ENCODE data around the gene SH3PXD2A.
A peak's percentile ranks its signal among the peaks of the same experiment; 100 is the strongest.
"Not testable (repeated sequence)": the region's sequence is repeated elsewhere in the genome, so short reads cannot be mapped to it uniquely, and the experiment has no call there.

SH3PXD2A gene

GRCh38 chr10:103834436-103835095 is 20.8 kb downstream of the SH3PXD2A start:
- no peak for DNase-seq

DNA sequence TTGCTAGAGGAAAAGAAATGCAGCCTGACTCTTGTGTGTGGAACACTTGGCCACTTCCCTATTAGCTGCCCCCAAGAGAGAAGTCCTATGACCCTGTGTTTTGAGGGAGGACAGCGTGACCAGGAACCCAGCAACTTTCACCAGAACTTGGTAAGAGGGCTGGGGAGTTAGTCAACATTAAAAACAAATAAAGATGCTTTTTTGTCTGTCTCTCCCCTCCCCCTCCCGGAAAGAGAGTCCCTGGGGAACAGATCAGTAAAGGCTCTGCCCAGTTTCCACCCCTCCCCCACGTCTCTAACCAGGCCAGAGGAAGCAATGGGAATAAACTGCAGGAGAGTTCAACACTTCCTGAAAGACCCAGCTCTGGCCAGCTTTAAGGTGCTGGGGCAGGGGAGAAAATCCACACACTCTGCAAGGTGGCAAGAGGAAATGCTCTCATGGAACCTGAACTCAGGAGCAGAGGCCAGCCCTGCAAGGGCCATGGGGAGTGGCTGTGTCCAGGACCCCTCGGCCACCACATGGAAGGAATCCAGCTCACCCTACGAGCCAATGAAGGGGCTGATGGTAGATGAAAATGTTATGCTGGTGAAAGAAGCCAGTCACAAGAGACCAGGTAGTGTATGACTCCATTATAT is 21.5 kb downstream of the SH3PXD2A start:
- DNase-seq = peak in 3 of 14 donors; percentile 13 to 35 (median 14)

DNA sequence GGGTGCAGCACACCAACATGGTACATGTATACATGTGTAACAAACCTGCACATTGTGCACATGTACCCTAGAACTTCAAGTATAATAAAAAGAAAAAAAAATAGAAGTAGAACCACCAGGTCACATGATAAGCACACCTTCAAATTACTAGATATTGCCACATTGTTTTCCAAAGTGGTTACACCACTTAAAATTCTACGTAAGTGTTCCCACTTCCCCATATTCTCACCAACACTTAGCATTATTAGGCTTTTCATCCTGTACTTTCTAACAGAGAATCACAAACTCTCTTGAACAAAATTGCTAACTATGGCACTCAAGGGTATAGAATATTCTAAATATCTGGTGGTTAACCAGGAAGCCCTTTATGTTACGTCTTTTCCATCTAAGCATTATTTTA is 22.6 kb downstream of the SH3PXD2A start:
- DNase-seq = no peak

DNA sequence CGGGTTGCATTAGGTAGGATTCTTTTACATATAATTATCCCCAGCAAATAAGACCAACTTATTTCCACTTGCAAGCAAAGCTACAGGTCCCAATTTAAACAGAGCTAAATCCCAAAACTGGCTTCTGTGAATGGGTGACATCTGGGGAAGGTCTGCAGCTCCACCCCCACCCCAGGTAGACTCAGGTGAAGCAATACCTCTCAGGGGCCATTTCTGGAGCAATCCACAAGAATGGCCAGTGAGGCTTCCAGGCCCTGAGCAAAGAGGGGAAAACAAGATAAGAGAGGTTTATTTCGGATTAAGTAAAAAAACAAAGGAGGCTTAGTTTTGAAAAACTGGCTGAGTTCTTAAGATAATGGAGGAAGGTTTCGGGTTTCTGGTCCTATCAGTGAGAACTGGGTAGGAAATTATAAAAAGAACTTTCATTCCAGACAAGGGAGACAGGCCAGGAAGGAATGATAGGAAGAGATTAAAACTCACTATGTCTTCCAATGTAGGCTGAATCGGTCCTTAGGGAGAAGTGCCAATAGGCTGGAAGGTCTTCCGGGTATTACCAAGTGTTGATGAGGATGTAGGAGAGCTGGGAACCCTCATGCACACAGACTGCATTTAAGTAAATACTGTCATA is 25.4 kb downstream of the SH3PXD2A start:
- no peak for DNase-seq

DNA sequence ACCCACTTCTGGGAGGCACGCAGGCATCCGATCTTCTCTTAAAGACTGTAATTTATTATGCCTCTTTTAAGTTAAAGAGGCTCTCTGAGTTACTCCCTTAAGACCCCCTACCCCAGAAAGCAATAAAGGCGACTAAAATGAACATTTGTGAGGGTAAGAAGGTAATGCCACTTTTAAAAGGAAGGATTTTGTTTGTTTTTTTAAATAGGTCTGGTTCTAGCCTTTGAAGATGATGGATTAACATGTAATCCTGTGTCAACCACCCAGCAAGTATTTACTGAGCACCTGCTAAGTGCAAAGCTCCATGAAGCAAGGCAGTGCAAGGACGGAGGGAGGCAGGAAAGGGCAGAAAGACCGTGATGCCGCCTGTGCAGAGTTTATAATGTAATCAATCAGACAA is 26.1 kb downstream of the SH3PXD2A start:
- no peak for DNase-seq

GRCh38 chr10:103828587-103829197 is 26.7 kb downstream of the SH3PXD2A start:
- no peak for DNase-seq

GRCh38 chr10:103828107-103828506 is 27.3 kb downstream of the SH3PXD2A start:
- DNase-seq = no peak

DNA sequence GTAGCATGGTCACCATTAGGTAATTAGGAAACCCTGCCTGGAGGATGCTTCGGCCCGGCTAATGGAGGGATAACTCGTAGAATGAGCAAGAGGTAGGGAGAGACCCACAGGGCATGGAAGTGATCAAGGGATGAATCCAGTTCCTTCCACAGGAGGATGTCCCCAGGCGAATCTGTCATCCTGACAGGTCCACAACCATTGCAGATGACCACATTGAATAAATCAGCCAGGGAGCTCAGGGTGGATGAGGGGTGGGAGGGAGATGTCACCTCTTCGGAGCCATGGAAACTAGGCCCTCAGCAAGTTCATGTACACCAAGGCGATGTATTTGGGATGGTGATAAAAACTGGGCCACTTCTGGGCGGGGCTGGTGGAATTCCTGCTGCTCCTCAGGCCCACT is 28.5 kb downstream of the SH3PXD2A start:
- no peak for DNase-seq

DNA sequence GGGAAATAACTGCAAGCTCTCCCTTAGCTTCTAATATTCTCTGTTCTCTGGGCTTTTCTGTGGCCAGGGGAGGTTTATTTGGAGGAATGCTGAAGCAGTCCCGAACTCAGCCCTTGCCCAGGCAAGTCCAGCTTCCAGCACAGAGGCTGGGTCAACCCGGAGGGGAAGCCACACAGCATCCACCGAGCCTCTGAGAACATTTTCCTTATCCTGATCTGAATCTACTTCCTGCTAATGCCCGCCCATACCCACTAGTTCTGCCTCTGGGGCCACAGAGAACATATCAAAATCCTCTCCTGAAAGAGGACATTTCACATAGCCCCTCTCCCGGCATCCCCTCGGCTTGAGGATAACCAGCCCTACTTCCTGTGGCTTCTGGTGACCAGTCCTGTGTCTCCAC is 31.1 kb downstream of the SH3PXD2A start:
- DNase-seq = no peak

DNA sequence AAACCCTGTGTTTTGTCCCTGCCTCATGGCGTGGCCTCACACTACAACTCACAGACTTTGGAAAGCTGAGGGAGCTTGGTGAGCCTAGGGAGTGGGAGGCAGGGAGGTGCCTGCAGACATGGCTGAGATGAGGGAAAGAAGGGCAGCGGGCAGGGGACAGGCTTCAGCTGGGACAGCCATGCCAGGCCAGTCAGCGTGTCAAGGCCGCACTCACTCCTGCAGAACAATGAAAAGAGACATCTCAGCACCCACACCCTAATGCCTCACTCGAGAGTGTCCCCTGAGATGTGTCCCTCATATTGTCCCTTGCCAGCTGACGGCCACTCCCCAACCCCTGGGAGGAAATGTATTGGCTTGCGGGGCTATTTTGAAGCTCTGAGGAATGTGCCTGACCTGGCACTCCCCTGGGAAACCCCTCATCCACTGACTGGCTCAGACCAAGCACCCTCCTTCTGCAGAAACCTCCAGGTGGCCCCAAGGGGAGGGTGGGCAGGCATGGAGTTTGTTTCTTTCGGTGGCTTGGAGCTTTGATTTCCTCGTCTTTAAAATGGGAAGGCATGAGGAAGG is 31.6 kb downstream of the SH3PXD2A start:
- no peak for DNase-seq

- no peak for DNase-seq
These were observed 32.6 kb downstream of the SH3PXD2A start for GRCh38 chr10:103822800-103823199.

DNA sequence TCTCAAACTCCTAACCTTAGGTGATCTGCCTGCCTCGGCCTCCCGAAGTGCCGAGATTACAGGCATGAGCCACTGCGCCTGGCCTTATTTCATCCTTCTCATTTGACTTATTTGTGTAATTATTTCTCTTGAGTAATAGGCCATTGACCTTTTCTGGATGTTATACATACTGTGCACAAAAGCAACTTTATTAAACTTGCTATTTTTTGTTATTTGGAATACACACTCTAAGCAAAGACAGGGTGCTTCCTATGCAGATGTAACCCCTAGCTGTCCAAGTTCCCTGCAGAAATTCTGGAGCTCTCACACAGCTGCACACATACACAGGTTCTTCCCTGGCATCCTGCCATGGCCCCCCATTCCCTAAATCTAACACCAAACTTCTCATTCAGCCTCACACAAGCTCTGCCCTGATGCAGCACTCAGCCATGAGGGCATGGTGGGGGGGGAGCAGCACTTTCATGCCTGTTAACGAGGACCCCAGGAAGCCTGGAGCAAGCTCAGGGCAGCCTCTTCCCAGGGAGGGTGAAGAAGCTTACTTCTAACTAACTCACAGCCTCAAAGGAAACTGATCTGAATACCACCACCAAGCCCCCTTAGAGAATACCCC is 33.2 kb downstream of the SH3PXD2A start:
- DNase-seq = no peak

DNA sequence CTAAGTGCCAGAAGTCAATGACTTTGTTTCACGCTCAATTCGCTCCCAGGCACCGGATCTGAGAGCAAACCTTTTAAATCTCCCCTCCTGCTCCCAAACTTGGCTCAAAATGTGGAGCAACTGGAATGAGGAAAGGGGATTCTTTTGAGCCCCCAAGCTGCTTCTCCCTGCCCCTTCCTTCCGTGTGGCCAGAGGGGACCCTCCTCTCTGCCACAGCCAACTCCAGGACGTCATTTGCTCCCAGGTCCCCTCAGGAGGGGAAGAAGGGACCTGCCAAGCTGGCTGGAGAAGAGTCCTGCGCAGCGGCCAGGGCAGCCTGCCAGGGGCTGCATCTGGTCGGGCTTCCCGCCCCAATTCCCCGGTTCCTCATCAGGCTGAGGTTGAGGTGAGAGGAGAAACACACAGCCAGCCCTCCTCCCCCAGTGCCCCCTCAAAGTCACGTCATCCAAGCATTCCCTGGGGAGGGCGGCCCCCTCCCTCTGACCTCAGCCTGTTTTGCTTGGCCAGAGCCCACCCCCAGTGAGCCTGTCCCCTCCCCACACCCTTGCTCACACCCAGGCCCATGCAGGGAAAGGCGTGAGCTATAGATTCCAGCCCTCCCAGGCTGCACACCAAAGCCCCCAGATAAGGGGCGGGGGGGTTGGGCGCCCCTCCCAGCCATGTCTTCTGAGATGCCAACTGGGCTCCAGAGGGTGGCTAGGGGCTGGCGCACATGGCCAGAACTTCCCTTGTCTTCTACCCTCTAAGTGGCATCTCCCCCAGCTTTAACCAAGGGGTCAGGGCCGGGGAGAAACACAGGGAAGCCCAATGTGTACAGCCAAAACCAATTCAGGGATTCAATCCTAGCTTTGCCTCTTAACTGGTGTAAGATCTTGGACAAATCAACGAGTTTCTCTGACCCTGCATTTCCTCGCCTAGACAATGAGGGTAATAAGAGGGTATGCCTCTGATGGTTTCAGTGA is 35.0 kb downstream of the SH3PXD2A start:
- DNase-seq = peak in 1 of 14 donors; percentile 24

DNA sequence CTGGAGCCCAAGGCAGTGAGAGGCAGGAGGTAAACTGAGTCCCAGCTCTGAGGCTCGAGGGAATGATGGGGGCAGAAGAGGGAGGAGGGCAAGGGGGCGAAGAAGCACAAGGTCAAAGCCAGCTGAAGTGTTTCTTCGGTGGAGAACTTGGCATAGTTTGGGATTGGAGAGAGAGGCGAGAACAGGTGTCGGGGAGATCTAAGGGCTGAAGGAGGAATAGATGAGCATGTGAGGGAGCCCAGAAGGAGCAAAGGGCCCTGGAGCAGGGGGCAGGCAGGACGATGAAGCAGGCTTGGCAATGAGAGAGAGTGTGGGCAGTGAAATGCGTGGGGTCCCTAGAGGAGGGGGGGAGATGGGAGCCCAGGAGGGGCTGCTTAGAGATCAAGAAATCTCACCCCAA is 35.9 kb downstream of the SH3PXD2A start:
- no peak for DNase-seq

DNA sequence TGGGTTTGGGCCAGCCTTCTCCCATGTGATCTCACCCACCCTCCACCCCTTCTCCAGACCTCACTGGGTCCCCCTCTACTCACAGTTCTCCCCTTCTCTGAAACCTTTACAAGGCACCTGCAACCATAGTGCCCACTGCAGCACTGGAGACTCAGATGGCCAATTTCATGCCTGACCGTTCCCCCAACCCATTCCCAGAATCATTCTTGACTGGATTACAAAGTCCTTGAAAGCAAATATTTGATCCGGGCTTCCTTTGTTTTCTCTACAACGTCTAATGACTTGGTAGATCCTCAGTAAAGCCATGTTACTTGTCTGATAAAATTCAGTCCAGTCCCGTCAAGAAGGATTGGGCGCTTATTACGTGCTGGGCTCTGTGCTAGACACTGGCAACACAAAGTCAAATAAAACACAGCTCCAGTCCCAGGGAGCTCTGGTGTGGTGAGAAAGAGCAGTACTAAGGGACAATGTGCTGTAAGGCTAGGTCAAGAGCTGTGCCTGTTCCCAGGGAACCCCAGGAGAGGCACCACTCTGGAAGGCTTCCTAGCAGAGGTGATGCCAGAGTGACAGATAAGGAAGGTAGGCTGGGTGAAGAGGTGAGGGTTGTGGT is 36.5 kb downstream of the SH3PXD2A start:
- DNase-seq = no peak

DNA sequence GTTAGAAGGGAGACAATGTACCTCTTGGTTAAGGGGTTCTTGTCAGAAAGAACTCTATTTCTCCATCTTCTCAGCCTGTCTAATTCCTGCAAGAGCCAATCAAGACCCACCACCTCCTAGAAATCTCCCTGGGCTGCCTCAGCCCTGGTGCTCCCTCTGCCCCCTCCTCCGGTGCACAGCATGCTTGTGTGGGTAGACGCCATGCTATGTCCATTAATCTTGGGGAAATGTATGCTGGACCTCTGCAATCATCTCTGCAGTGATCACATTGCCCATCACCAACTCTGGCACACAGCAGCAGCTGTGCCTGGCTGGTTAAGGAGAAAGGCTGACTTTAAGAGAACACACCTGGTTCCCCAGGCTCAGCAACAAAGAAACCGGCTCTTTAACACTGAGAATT is 37.3 kb downstream of the SH3PXD2A start:
- DNase-seq = no peak

GRCh38 chr10:103816431-103816830 is 38.9 kb downstream of the SH3PXD2A start:
- DNase-seq = no peak

GRCh38 chr10:103814626-103815370 is 40.6 kb downstream of the SH3PXD2A start:
- no peak for DNase-seq

DNA sequence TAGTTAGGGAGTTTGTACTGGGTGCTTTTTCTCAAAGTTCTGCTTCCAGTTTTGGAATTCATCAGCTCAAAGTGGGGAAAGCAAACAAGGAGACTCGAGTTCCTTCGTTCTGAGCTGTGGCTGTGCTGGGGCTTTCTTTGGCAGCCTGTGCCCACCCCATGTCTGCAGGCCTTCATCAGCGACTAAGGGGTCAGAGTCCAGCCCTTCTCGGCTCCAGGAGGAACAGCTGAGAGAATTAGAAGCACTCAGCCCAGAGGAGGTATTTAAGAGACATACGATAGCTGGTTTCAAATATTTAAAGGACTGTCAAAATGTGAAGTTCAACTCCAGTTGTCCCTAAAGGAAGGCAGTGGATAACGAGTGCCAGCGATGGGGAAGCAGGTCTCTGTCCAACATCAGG is 41.3 kb downstream of the SH3PXD2A start:
- no peak for DNase-seq

DNA sequence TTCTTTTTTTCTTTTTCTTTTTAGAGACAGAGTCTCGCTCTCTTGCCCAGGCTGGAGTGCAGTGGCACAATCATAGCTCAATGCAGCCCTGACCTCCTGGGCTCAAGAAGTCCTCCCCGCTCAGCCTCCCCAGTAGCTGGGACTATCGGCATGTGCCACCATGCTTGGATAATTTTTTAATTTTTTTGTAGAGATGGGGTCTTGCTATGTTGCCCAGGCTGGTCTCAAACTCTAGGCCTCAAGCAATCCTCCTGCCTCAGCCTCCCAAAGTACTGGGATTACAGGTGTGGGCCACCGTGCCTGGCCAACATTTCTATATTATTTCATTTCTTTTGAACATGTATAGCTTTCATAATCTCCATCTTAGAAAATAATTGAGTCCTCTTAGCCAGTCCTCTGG is 42.1 kb downstream of the SH3PXD2A start:
- not testable (repeated sequence) for DNase-seq
